ENCODE results near the gene AGTR1. TPM values are rescaled to one million over a fixed set of nuclear protein-coding genes. Genes with fewer than 3 reads are reported as not detected.

The AGTR1 gene
- total RNA-seq, 1 experiment from 2014 or later: not detected

- Mint-ChIP-seq H3K27ac (ENCODE audit: unreplicated experiment) (no peak overlapping the region), H3K9me3 (ENCODE audit: unreplicated experiment) (no peaks in the 10 kb centered on the region), H3K27me3 (ENCODE audit: insufficient read depth, unreplicated experiment) (peaks cover 8% of the 10 kb centered on the region), H3K4me1 (ENCODE audit: low read depth, unreplicated experiment) (peaks cover 7% of the 10 kb centered on the region), H3K4me3 (ENCODE audit: unreplicated experiment) (no peak overlapping the region), H3K36me3 (ENCODE audit: insufficient read depth, unreplicated experiment) (no peaks in the 10 kb centered on the region)
- ChIA-PET CTCF (no interaction called here), POLR2A (no interaction called here)
- no TSS peak for BruUV-seq (replicated peaks)
- H3K4me3 ChIP-seq (ENCODE audit: low read depth, low read length): no peak overlapping the region
- intact Hi-C loops (cut with micrococcal nuclease; ENCODE audit: unreplicated experiment): no loop called here
- no peaks in the 10 kb centered on the region for H3K9me3 ChIP-seq
- no peaks in the 10 kb centered on the region for H3K36me3 ChIP-seq (ENCODE audit: control insufficient read depth, insufficient read depth, low read length)
- no peak for TF ChIP-seq CTCF (IDR thresholded peaks at IDR 0.05; ENCODE audit: insufficient read depth in 1 of 2, low read depth in 1 of 2, low read length in 1 of 2, severe bottlenecking in 1 of 2, unreplicated experiment in 1 of 2)
- DNase-seq: no peak
- H3K27me3 ChIP-seq (replicated peaks; ENCODE audit: control insufficient read depth, insufficient read depth, low read length): no peaks in the 10 kb centered on the region
- no peaks in the 10 kb centered on the region for H3K4me1 ChIP-seq
Observed at GRCh38 chr3:148756311-148756710, 58.6 kb downstream of the AGTR1 start.

DNA sequence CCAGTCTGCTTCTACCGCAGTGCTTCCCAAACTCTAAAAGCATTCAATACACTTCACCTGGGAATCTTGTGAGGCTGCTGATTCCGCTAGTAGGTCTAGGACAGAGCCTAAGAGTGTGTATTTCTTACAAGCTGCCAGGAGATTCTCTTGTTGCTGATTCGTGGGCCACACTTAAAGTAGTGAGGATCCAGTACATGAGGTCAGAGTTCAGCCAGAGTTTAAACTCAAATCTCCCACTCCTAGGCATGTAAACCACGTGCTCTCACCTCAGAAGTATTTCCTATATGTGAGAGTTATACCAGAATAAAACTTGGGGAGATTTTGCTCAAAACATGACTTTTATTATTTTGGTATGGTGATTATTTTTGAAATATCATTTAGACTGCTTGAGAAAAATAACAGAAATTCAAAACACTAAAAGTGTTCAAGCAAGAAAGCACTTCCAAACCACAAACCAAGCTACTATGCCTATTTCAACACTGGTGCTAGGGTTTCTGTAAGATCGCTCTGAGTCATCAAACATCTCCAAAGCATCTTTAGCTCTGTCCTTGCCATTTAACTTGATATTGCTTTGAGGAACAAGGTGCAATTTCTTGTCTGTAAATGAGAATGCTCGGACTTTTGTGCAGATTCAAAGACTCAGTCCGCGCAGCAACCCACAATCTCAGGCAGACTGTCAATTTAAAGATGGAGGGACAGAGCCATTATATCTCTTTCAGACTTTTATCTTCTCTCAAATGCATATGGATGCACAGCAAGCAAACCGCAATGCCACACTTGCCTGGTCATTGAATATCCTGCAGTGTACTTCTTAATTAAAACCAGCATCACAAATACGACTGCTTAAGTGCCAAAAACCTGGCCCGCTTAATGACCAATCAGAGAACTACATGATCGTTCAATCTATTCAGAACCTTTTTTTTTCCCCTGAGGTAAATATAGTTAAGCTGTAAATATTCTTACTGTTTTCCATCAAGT, 59.8 kb downstream of the AGTR1 start:
- Mint-ChIP-seq H3K27ac (ENCODE audit: unreplicated experiment) (no peak overlapping the region), H3K27me3 (ENCODE audit: insufficient read depth, unreplicated experiment) (peaks cover 5% of the 10 kb centered on the region), H3K4me3 (ENCODE audit: unreplicated experiment) (no peak overlapping the region), H3K9me3 (ENCODE audit: unreplicated experiment) (no peaks in the 10 kb centered on the region), H3K4me1 (ENCODE audit: low read depth, unreplicated experiment) (peaks cover 7% of the 10 kb centered on the region), H3K36me3 (ENCODE audit: insufficient read depth, unreplicated experiment) (no peaks in the 10 kb centered on the region)
- no peak overlapping the region for H3K4me3 ChIP-seq (ENCODE audit: low read depth, low read length)
- no peaks in the 10 kb centered on the region for H3K27me3 ChIP-seq (replicated peaks; ENCODE audit: control insufficient read depth, insufficient read depth, low read length)
- no peak for DNase-seq
- H3K36me3 ChIP-seq (ENCODE audit: control insufficient read depth, insufficient read depth, low read length): no peaks in the 10 kb centered on the region
- POLR2A ChIA-PET: no interaction called here
- CTCF ChIA-PET: no interaction called here
- TF ChIP-seq CTCF (IDR thresholded peaks at IDR 0.05; ENCODE audit: insufficient read depth in 1 of 2, low read depth in 1 of 2, low read length in 1 of 2, severe bottlenecking in 1 of 2, unreplicated experiment in 1 of 2): no peak
- H3K9me3 ChIP-seq: no peaks in the 10 kb centered on the region
- H3K4me1 ChIP-seq: no peaks in the 10 kb centered on the region
- intact Hi-C loops (cut with micrococcal nuclease; ENCODE audit: unreplicated experiment): no loop called here
- no TSS peak for BruUV-seq (replicated peaks)

DNA sequence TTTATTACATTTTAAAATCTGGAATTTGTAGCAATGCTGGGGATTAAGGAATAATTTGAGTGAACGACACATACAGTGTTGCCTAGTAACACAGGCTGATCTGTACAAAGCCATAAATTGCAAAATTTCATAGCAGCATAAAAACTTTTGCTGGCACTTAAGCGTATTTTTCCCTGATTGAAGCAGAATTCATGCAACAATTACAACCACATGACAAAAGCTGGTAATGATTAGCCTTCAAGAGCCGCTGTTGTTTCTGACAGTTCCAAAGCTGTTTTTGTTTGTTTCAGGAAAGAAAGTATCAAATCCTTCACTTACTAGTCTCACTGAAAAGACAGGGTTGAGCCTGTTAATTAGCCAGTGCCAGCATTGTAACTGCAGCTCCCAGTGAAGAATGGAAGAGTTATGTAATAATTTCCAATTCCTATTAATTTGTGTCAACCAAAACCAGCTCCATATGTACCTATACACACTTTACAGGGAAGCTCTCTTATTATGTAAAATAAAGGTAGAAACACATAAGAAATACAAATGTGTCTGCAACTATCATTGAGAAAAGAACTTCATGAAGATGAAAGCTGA, 60.7 kb downstream of the AGTR1 start:
- H3K36me3 Mint-ChIP-seq (ENCODE audit: insufficient read depth, unreplicated experiment): no peaks in the 10 kb centered on the region
- Histone ChIP-seq H3K9me3 (no peaks in the 10 kb centered on the region), H3K4me1 (no peaks in the 10 kb centered on the region), H3K36me3 (ENCODE audit: control insufficient read depth, insufficient read depth, low read length) (no peaks in the 10 kb centered on the region), H3K4me3 (ENCODE audit: low read depth, low read length) (no peak overlapping the region), H3K27me3 (replicated peaks; ENCODE audit: control insufficient read depth, insufficient read depth, low read length) (no peaks in the 10 kb centered on the region)
- no peak for TF ChIP-seq CTCF (IDR thresholded peaks at IDR 0.05; ENCODE audit: insufficient read depth in 1 of 2, low read depth in 1 of 2, low read length in 1 of 2, severe bottlenecking in 1 of 2, unreplicated experiment in 1 of 2)
- no peak overlapping the region for H3K27ac Mint-ChIP-seq (ENCODE audit: unreplicated experiment)
- ChIA-PET POLR2A (no interaction called here), CTCF (no interaction called here)
- BruUV-seq (replicated peaks): no TSS peak
- H3K9me3 Mint-ChIP-seq (ENCODE audit: unreplicated experiment): no peaks in the 10 kb centered on the region
- H3K4me1 Mint-ChIP-seq (ENCODE audit: low read depth, unreplicated experiment): peaks cover 3% of the 10 kb centered on the region
- intact Hi-C loops (cut with micrococcal nuclease; ENCODE audit: unreplicated experiment): no loop called here
- no peak for DNase-seq
- peaks cover 3% of the 10 kb centered on the region for H3K27me3 Mint-ChIP-seq (ENCODE audit: insufficient read depth, unreplicated experiment)
- H3K4me3 Mint-ChIP-seq (ENCODE audit: unreplicated experiment): no peak overlapping the region

All from Caco-2 (cell line).